ENCODE results near the gene ROGDI.

- no peak for TF ChIP-seq TAF1 (IDR thresholded peaks at IDR 0.05; ENCODE audit: borderline replicate concordance, low read depth, low read length)
- no peak for TF ChIP-seq POLR2AphosphoS5 (IDR thresholded peaks at IDR 0.05; ENCODE audit: low read depth, low read length)
- no peak for TF ChIP-seq POLR2A (IDR thresholded peaks at IDR 0.05; ENCODE audit: low read depth, low read length)
Measured at GRCh38 chr16:4831616-4832015, 29.2 kb upstream of the ROGDI start.
